ENCODE results near the gene DNM1. TPM values are rescaled to one million over a fixed set of nuclear protein-coding genes. Genes with fewer than 3 reads are reported as not detected.

Gene DNM1
- total and polyA plus RNA-seq, 2 of the 8 experiments (the other 6 are each of a cell fraction or from before 2014, with no cell fraction given) = 34.3 to 62.7 TPM

DNA sequence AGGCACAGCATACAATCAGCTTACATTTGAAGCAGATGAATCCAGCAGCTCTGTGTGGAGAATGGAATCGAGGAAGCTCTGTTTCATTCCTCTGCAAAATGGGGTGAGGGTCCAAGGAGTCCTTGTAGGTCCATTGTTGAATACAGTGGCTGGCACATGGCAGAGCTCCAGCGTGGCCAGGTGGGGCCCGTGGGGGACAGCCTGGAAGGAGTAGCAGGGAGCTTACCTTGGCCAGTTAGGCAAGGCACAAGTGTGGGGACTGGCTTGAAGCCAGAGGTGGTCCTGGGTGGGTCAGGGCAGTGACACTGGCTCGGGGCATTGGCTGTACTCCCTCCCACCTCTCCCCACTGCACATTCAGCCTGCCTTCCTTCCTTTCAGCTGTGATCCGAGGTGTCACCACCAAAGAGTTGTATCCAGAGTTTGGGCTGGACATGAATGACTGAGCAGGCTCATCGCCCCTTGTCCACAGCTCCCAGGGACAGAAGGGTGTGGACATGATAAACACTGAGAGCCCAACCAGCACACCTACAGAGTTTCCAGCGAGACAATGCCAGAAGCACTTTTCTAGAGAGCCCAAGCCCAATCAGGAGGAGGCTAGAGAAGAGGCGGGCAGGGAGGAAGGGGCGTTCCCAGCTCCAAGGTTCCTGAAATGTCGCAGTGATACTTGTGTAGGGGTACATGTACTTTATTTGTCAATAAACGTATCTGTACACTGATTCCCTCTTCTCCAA, 85.3 kb downstream of the DNM1 start (continued):
- TF ChIP-seq, protein P1, sequence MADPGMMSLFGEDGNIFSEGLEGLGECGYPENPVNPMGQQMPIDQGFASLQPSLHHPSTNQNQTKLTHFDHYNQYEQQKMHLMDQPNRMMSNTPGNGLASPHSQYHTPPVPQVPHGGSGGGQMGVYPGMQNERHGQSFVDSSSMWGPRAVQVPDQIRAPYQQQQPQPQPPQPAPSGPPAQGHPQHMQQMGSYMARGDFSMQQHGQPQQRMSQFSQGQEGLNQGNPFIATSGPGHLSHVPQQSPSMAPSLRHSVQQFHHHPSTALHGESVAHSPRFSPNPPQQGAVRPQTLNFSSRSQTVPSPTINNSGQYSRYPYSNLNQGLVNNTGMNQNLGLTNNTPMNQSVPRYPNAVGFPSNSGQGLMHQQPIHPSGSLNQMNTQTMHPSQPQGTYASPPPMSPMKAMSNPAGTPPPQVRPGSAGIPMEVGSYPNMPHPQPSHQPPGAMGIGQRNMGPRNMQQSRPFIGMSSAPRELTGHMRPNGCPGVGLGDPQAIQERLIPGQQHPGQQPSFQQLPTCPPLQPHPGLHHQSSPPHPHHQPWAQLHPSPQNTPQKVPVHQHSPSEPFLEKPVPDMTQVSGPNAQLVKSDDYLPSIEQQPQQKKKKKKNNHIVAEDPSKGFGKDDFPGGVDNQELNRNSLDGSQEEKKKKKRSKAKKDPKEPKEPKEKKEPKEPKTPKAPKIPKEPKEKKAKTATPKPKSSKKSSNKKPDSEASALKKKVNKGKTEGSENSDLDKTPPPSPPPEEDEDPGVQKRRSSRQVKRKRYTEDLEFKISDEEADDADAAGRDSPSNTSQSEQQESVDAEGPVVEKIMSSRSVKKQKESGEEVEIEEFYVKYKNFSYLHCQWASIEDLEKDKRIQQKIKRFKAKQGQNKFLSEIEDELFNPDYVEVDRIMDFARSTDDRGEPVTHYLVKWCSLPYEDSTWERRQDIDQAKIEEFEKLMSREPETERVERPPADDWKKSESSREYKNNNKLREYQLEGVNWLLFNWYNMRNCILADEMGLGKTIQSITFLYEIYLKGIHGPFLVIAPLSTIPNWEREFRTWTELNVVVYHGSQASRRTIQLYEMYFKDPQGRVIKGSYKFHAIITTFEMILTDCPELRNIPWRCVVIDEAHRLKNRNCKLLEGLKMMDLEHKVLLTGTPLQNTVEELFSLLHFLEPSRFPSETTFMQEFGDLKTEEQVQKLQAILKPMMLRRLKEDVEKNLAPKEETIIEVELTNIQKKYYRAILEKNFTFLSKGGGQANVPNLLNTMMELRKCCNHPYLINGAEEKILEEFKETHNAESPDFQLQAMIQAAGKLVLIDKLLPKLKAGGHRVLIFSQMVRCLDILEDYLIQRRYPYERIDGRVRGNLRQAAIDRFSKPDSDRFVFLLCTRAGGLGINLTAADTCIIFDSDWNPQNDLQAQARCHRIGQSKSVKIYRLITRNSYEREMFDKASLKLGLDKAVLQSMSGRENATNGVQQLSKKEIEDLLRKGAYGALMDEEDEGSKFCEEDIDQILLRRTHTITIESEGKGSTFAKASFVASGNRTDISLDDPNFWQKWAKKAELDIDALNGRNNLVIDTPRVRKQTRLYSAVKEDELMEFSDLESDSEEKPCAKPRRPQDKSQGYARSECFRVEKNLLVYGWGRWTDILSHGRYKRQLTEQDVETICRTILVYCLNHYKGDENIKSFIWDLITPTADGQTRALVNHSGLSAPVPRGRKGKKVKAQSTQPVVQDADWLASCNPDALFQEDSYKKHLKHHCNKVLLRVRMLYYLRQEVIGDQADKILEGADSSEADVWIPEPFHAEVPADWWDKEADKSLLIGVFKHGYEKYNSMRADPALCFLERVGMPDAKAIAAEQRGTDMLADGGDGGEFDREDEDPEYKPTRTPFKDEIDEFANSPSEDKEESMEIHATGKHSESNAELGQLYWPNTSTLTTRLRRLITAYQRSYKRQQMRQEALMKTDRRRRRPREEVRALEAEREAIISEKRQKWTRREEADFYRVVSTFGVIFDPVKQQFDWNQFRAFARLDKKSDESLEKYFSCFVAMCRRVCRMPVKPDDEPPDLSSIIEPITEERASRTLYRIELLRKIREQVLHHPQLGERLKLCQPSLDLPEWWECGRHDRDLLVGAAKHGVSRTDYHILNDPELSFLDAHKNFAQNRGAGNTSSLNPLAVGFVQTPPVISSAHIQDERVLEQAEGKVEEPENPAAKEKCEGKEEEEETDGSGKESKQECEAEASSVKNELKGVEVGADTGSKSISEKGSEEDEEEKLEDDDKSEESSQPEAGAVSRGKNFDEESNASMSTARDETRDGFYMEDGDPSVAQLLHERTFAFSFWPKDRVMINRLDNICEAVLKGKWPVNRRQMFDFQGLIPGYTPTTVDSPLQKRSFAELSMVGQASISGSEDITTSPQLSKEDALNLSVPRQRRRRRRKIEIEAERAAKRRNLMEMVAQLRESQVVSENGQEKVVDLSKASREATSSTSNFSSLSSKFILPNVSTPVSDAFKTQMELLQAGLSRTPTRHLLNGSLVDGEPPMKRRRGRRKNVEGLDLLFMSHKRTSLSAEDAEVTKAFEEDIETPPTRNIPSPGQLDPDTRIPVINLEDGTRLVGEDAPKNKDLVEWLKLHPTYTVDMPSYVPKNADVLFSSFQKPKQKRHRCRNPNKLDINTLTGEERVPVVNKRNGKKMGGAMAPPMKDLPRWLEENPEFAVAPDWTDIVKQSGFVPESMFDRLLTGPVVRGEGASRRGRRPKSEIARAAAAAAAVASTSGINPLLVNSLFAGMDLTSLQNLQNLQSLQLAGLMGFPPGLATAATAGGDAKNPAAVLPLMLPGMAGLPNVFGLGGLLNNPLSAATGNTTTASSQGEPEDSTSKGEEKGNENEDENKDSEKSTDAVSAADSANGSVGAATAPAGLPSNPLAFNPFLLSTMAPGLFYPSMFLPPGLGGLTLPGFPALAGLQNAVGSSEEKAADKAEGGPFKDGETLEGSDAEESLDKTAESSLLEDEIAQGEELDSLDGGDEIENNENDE (IDR thresholded peaks at IDR 0.05; ENCODE audit: insufficient replicate concordance, low read length) = no peak
- no peak for TF ChIP-seq POU5F1 (IDR thresholded peaks at IDR 0.05; ENCODE audit: low read depth, low read length)
- no peak for TF ChIP-seq EP300 (IDR thresholded peaks at IDR 0.05; ENCODE audit: borderline replicate concordance in 1 of 2, low read depth in 2 of 2, low read length in 2 of 2)
- no peak for TF ChIP-seq POLR2AphosphoS5 (IDR thresholded peaks at IDR 0.05; ENCODE audit: low read depth, low read length)
- TF ChIP-seq HDAC6 (IDR thresholded peaks at IDR 0.05; ENCODE audit: low read depth, low read length) = no peak
- TF ChIP-seq, protein P2, sequence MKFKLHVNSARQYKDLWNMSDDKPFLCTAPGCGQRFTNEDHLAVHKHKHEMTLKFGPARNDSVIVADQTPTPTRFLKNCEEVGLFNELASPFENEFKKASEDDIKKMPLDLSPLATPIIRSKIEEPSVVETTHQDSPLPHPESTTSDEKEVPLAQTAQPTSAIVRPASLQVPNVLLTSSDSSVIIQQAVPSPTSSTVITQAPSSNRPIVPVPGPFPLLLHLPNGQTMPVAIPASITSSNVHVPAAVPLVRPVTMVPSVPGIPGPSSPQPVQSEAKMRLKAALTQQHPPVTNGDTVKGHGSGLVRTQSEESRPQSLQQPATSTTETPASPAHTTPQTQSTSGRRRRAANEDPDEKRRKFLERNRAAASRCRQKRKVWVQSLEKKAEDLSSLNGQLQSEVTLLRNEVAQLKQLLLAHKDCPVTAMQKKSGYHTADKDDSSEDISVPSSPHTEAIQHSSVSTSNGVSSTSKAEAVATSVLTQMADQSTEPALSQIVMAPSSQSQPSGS (IDR thresholded peaks at IDR 0.05; ENCODE audit: low read length) = no peak
- TF ChIP-seq SIN3A (conservative IDR thresholded peaks at IDR 0.05 in 1 of 2, IDR thresholded peaks at IDR 0.05 in 1 of 2; ENCODE audit: low read depth in 1 of 2, low read length in 2 of 2) = no peak
